ENCODE measurements around the gene TEF.

TEF gene

DNA sequence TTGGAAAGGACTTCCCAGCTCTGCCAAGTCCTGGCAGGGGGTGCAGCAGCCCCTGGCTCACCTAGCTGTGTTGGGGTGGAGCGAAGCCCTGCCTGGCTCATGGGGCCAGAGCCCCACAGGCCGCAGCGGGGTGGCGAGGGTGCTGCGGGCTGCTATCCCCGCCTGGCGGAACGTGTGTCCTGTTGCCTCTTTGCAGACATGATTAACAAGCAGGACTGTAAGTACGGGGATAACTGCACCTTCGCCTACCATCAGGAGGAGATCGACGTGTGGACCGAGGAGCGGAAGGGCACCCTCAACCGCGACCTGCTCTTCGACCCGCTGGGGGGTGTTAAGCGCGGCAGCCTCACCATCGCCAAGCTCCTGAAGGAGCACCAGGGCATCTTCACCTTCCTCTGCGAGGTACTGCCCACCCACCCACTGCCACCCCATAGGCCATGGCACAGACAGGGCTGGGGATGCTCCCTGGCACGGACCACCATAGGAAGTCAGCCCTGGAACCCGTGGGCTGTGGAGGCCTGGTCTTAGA, 35.9 kb upstream of the TEF start:
- DNase-seq (ENCODE audit: low spot score): no peak
- H3K4me3 ChIP-seq: no peak overlapping the region
- TF ChIP-seq, protein P1, sequence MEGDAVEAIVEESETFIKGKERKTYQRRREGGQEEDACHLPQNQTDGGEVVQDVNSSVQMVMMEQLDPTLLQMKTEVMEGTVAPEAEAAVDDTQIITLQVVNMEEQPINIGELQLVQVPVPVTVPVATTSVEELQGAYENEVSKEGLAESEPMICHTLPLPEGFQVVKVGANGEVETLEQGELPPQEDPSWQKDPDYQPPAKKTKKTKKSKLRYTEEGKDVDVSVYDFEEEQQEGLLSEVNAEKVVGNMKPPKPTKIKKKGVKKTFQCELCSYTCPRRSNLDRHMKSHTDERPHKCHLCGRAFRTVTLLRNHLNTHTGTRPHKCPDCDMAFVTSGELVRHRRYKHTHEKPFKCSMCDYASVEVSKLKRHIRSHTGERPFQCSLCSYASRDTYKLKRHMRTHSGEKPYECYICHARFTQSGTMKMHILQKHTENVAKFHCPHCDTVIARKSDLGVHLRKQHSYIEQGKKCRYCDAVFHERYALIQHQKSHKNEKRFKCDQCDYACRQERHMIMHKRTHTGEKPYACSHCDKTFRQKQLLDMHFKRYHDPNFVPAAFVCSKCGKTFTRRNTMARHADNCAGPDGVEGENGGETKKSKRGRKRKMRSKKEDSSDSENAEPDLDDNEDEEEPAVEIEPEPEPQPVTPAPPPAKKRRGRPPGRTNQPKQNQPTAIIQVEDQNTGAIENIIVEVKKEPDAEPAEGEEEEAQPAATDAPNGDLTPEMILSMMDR (IDR thresholded peaks at IDR 0.05): no peak
- H3K27ac ChIP-seq: no peak overlapping the region

DNA sequence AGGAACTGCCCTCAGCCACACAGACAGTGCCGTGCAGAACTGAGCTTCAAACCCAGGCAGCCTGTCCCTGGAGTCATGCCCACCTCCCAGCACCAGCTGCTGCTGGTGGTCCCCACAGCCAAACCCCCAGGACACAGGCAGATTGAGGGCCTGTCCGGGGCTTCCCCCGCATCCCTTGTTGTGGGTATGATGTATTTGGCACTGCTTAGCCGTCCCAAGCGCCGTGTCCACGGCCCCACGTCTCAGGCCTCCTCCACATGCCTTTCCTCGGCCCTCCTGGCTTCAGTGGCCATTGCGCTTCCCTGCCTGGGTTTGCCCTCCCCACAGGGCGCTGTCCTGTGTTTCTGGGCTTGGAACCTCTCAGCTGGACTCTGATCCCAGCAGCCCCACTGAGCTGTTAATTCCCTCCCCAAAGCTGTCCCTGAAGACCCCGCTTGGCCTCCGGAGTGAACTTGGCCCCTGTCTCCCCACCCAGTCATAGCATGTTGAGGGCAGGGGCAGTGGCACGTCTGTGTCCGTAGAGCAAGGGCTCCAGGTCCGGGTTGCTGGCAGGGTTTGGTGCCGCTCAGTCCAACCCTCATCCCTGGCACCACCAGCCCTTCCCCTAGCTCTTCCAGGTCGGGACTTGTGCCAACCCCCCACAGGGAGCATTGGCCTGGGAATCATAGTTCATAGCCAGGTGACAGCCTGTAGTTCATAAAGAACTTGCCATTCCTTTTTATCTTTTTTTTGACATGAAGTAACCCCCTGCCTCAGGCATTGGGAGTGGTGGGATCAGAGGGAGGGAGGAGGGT, 34.5 kb upstream of the TEF start:
- no peak for DNase-seq (ENCODE audit: low spot score)
- no peak overlapping the region for H3K4me3 ChIP-seq
- H3K27ac ChIP-seq: no peak overlapping the region
- TF ChIP-seq, protein P1 (IDR thresholded peaks at IDR 0.05): no peak

GRCh38 chr22:41348964-41349484, 32.7 kb upstream of the TEF start:
- H3K4me3 ChIP-seq: no peak overlapping the region
- no peak for DNase-seq (ENCODE audit: low spot score)
- TF ChIP-seq, protein P1 (IDR thresholded peaks at IDR 0.05): no peak
- no peak overlapping the region for H3K27ac ChIP-seq

DNA sequence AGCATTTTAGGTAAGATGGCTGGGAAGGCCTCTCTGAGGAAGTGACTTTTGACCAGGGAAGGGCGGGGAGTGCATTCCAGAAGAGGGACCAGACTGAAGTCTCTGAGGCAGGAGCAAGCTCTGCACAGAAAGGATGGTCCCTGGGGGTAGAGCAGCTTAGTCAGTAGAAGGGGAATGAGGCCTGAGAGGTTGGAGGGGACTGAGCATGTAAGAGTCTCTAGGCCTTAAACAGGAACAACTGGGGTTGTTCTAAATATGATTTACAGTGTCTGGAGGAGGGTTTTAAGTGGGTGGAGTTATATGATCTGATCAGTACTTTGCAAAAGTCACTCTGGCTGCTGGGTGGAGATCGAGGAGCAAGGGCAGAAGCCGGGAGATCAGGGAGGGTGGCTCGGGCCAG, 31.7 kb upstream of the TEF start:
- Histone ChIP-seq H3K27ac (peak overlapping the region in 1 of 2 donors; percentile 25), H3K4me3 (no peak overlapping the region)
- TF ChIP-seq, protein P1 (IDR thresholded peaks at IDR 0.05): no peak
- no peak for DNase-seq (ENCODE audit: low spot score)

GRCh38 chr22:41351011-41351410, 30.7 kb upstream of the TEF start:
- TF ChIP-seq, protein P1 (IDR thresholded peaks at IDR 0.05): no peak
- Histone ChIP-seq H3K27ac (peak overlapping the region in 1 of 2 donors; percentile 13), H3K4me3 (no peak overlapping the region)
- no peak for DNase-seq (ENCODE audit: low spot score)

- no peak for DNase-seq (ENCODE audit: low spot score)
- Histone ChIP-seq H3K4me3 (no peak overlapping the region), H3K27ac (no peak overlapping the region)
- TF ChIP-seq, protein P1 (IDR thresholded peaks at IDR 0.05): no peak
Measured at GRCh38 chr22:41352058-41352457, 29.7 kb upstream of the TEF start.
